ENCODE measurements around the gene ZFYVE21. TPM values are rescaled to one million over a fixed set of nuclear protein-coding genes. Genes with fewer than 3 reads are reported as not detected.
"Not testable (repeated sequence)": the region's sequence is repeated elsewhere in the genome, so short reads cannot be mapped to it uniquely, and the experiment has no call there.

Gene ZFYVE21
- total RNA-seq, 1 donor: 36.9 TPM

GRCh38 chr14:103770902-103771301, 55.3 kb downstream of the ZFYVE21 start:
- DNase-seq (ENCODE audit: insufficient read length, low spot score, missing footprints): no peak
- no peak overlapping the region for H3K27ac ChIP-seq (ENCODE audit: low read depth, low read length)
- H3K9me3 ChIP-seq (ENCODE audit: low read depth, low read length): no peaks in the 10 kb centered on the region

GRCh38 chr14:103772078-103772712, 56.6 kb downstream of the ZFYVE21 start:
- Histone ChIP-seq H3K36me3 (ENCODE audit: insufficient read depth, low read length) (no peaks in the 10 kb centered on the region), H2AFZ (ENCODE audit: low read length) (no peak overlapping the region), H3K27me3 (ENCODE audit: insufficient read depth, low read length) (no peaks in the 10 kb centered on the region), H3K4me1 (ENCODE audit: insufficient read depth, low read length) (no peaks in the 10 kb centered on the region), H3K79me2 (ENCODE audit: insufficient read depth, low read length) (no peaks in the 10 kb centered on the region), H3K9me3 (ENCODE audit: low read depth, low read length) (no peaks in the 10 kb centered on the region), H3K4me2 (ENCODE audit: insufficient read depth, low read length) (no peak overlapping the region), H3K27ac (ENCODE audit: low read depth, low read length) (no peak overlapping the region), H3K4me3 (ENCODE audit: insufficient read depth, low read length) (no peak overlapping the region), H4K20me1 (ENCODE audit: insufficient read depth, low read length) (no peaks in the 10 kb centered on the region)
- TF ChIP-seq CTCF (IDR thresholded peaks at IDR 0.05; ENCODE audit: extremely low read depth, low read depth, low read length): no peak
- DNase-seq (ENCODE audit: insufficient read length, low spot score, missing footprints): no peak

More at GRCh38 chr14:103770902-103771301, 55.3 kb downstream of the ZFYVE21 start:
- no peaks in the 10 kb centered on the region for H3K36me3 ChIP-seq (ENCODE audit: insufficient read depth, low read length)
- H4K20me1 ChIP-seq (ENCODE audit: insufficient read depth, low read length): no peaks in the 10 kb centered on the region
- no peaks in the 10 kb centered on the region for H3K27me3 ChIP-seq (ENCODE audit: insufficient read depth, low read length)
- TF ChIP-seq CTCF (IDR thresholded peaks at IDR 0.05; ENCODE audit: extremely low read depth, low read depth, low read length): no peak
- H3K4me2 ChIP-seq (ENCODE audit: insufficient read depth, low read length): no peak overlapping the region
- H3K4me1 ChIP-seq (ENCODE audit: insufficient read depth, low read length): no peaks in the 10 kb centered on the region
- no peak overlapping the region for H3K4me3 ChIP-seq (ENCODE audit: insufficient read depth, low read length)
- H2AFZ ChIP-seq (ENCODE audit: low read length): no peak overlapping the region
- H3K79me2 ChIP-seq (ENCODE audit: insufficient read depth, low read length): no peaks in the 10 kb centered on the region

GRCh38 chr14:103773521-103773920, 57.9 kb downstream of the ZFYVE21 start:
- H3K27me3 ChIP-seq (ENCODE audit: insufficient read depth, low read length): no peaks in the 10 kb centered on the region
- no peaks in the 10 kb centered on the region for H3K4me1 ChIP-seq (ENCODE audit: insufficient read depth, low read length)
- no peaks in the 10 kb centered on the region for H3K79me2 ChIP-seq (ENCODE audit: insufficient read depth, low read length)
- DNase-seq (ENCODE audit: insufficient read length, low spot score, missing footprints): no peak
- no peak overlapping the region for H3K4me2 ChIP-seq (ENCODE audit: insufficient read depth, low read length)
- no peak overlapping the region for H3K4me3 ChIP-seq (ENCODE audit: insufficient read depth, low read length)
- H2AFZ ChIP-seq (ENCODE audit: low read length): no peak overlapping the region
- no peaks in the 10 kb centered on the region for H4K20me1 ChIP-seq (ENCODE audit: insufficient read depth, low read length)
- H3K9me3 ChIP-seq (ENCODE audit: low read depth, low read length): no peaks in the 10 kb centered on the region
- TF ChIP-seq CTCF (IDR thresholded peaks at IDR 0.05; ENCODE audit: extremely low read depth, low read depth, low read length): no peak
- peaks cover 2% of the 10 kb centered on the region for H3K36me3 ChIP-seq (ENCODE audit: insufficient read depth, low read length)
- no peak overlapping the region for H3K27ac ChIP-seq (ENCODE audit: low read depth, low read length)

- H3K79me2 ChIP-seq (ENCODE audit: insufficient read depth, low read length): no peaks in the 10 kb centered on the region
- H4K20me1 ChIP-seq (ENCODE audit: insufficient read depth, low read length): no peaks in the 10 kb centered on the region
- H3K9me3 ChIP-seq (ENCODE audit: low read depth, low read length): no peaks in the 10 kb centered on the region
- H3K27ac ChIP-seq (ENCODE audit: low read depth, low read length): no peak overlapping the region
- H3K36me3 ChIP-seq (ENCODE audit: insufficient read depth, low read length): peaks cover 4% of the 10 kb centered on the region
- TF ChIP-seq CTCF (IDR thresholded peaks at IDR 0.05; ENCODE audit: extremely low read depth, low read depth, low read length): no peak
- H3K27me3 ChIP-seq (ENCODE audit: insufficient read depth, low read length): no peaks in the 10 kb centered on the region
- H3K4me3 ChIP-seq (ENCODE audit: insufficient read depth, low read length): no peak overlapping the region
- no peak for DNase-seq (ENCODE audit: insufficient read length, low spot score, missing footprints)
- no peak overlapping the region for H2AFZ ChIP-seq (ENCODE audit: low read length)
- no peaks in the 10 kb centered on the region for H3K4me1 ChIP-seq (ENCODE audit: insufficient read depth, low read length)
- no peak overlapping the region for H3K4me2 ChIP-seq (ENCODE audit: insufficient read depth, low read length)
Measured at GRCh38 chr14:103775506-103775905, 59.9 kb downstream of the ZFYVE21 start.

- H3K4me3 ChIP-seq (ENCODE audit: insufficient read depth, low read length); H3K4me1 ChIP-seq (ENCODE audit: insufficient read depth, low read length); H3K36me3 ChIP-seq (ENCODE audit: insufficient read depth, low read length); H3K27ac ChIP-seq (ENCODE audit: low read depth, low read length); DNase-seq (ENCODE audit: insufficient read length, low spot score, missing footprints); H2AFZ ChIP-seq (ENCODE audit: low read length); H3K27me3 ChIP-seq (ENCODE audit: insufficient read depth, low read length); H3K9me3 ChIP-seq (ENCODE audit: low read depth, low read length); H3K4me2 ChIP-seq (ENCODE audit: insufficient read depth, low read length); H4K20me1 ChIP-seq (ENCODE audit: insufficient read depth, low read length); H3K79me2 ChIP-seq (ENCODE audit: insufficient read depth, low read length): not testable (repeated sequence)
Measured at GRCh38 chr14:103776319-103776718, 60.7 kb downstream of the ZFYVE21 start.
